Stimulated activated CD4-positive, alpha-beta T cell treated with anti-CD3 and anti-CD28 coated beads, Interleukin-4, amount 100 ng/mL, for 4 hours (primary cell): Measurements from ENCODE around the gene OR6B3.
"Not testable (repeated sequence)": the region's sequence is repeated elsewhere in the genome, so short reads cannot be mapped to it uniquely, and the experiment has no call there.

Source experiments
- DNase-seq, 2 experiments: peaks; one replicate each; pipeline ENCODE4 v3.0.0-alpha.2; 2020

The OR6B3 gene

GRCh38 chr2:240053173-240054155 is at the start of gene OR6B3:
OR6B3 (minus strand) TSS chr2:240053521.
- DNase-seq: no peak

- no peak for DNase-seq
Measured at GRCh38 chr2:240098349-240098748, 45.0 kb upstream of the OR6B3 start.

GRCh38 chr2:240095556-240096523 is 42.5 kb upstream of the OR6B3 start:
- DNase-seq: no peak

GRCh38 chr2:240089306-240089705 is 36.0 kb upstream of the OR6B3 start:
- no peak for DNase-seq

DNA sequence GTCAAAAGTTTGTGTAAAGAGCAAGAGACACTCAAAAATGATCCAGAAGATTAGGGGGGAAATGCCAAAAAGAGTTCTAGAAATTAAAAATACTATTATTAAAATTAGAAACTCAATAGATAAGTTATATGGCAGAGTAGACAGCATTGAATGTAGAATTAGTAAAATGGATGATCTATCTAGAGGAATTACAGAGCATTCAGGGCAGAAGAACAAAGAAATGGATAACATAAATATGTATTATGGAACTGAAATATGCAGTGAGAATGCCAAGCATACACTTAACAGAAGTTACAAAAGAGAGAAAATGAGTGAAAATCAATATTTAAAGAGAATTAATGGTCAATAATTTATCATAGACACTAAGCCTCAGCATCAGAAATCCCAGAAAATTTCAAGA is 33.2 kb upstream of the OR6B3 start:
- no peak for DNase-seq

GRCh38 chr2:240078631-240079030 is 25.3 kb upstream of the OR6B3 start:
- no peak for DNase-seq

DNA sequence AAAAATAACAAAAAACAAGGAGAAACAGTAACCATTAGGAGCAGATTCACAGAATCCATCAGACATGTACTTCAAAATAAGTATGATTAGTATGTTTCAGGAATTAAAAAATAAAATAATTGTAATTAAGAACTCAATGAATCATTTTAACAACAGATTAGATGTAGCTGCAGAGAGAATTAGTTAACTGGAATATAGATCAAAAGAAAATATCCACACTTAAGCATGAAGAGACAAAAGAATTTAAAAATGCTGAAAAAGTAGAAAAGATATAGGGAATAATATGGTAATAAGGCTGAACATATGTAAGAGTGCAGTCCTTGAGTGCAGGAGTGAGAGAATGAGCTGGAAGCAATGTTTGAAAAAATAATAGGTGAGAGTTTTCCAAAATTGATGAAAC is 24.1 kb upstream of the OR6B3 start:
- DNase-seq: no peak

DNA sequence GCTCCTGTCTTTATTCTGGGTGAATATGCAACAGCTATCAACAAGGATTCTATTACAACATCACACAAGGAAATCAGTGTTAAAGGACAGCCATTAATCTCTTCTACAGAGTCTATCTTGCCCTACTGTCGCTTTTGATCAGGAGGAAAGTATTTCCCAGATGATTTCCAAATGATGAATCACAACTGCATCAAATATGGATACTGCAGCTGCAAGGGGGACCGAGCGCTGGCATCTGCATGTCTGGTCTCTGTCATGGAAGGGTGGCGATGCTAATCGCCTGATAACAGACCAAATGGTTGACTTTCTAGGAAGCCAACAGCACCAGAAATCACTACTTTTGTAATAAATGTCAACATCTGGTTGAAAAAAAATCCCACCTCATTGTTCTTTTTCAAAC is 21.2 kb upstream of the OR6B3 start:
- DNase-seq: no peak

GRCh38 chr2:240070907-240071306 is 17.6 kb upstream of the OR6B3 start:
- no peak for DNase-seq

GRCh38 chr2:240069829-240070228 is 16.5 kb upstream of the OR6B3 start:
- DNase-seq: no peak

DNA sequence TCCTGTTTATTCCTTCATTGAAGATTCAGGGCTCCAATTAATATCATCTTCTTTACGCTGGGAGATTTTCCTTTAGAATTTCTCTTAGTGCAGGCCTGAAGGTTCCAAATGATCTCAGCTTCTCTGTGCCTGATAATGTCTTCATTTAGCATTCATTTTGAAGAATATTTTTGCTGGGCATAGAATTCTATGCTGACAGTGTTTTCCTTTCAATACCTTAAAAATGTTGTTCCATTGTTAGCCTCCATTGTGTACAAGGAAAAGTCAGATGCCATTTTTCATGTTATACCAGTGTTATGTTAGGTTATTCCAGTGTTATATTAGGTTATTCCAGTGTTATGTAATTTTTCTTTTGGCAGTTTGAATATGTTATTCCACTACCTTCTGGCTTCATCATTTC is 14.9 kb upstream of the OR6B3 start:
- DNase-seq: no peak

- DNase-seq: no peak
Measured at GRCh38 chr2:240066489-240066888, 13.2 kb upstream of the OR6B3 start.

DNA sequence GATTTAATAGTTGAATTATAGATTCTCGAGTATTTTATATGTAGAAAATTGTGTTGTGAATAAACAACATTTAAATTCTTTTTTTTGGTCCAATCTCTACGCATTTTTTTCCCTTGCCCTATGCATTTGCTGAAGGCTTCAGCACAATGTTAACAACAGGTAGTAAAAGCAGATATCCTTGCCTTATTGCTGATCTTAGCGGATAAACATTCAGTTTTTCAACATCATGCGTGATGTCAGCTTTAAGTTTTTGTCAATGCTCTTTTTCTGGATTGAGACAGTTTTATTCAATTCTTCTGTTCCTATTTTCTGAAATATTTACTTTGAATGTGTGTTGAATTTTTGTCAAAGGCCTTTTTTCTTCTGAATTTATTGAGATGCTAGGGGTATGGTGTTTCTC is 11.6 kb upstream of the OR6B3 start:
- DNase-seq: no peak

- DNase-seq: peak; percentile 12 to 36
Measured at GRCh38 chr2:240060977-240061591, 7.8 kb upstream of the OR6B3 start.

DNA sequence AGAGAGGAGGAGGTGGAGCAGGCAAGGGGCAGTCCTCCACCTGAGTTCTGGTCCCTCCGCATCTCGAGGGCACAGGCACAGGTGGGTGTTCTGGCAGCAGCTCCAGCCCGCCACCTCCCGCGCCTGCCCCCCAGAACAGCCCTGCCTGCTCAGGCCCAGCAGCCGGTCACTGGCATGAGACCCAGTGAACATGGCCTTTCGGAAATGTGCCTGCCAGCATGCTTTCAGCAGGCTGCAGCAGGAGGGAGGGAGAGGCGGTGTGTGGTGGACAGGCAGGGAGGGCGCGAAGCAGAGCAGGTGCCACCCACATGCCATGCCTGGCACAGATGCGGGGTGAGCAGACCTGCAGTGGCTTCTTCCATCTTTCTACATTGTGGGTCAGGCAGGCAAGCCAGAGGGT is 3.4 kb upstream of the OR6B3 start:
- no peak for DNase-seq

- DNase-seq: no peak
Measured at GRCh38 chr2:240055177-240055917, 2.0 kb upstream of the OR6B3 start.

- DNase-seq: no peak
Measured at GRCh38 chr2:240052524-240052923, 797 bp downstream of the OR6B3 start.

DNA sequence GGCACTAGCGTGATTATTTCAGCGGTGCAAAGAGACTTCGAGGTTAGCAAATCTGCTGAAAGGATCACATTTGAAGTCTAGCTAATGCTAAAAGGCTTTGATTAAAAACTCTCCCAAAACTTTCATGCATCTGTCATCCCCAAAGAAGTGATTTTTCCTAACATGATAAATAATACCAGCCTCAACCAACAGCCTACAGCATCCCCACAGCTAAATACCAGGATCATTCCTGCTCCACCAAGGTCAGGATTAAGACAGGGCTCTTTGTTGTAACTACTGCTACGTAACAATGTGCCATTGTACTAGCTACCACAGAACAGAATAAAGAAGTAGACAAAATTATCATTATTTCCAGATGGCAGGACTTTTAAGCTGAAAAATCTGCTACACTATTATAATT is 1.6 kb downstream of the OR6B3 start:
- no peak for DNase-seq

- no peak for DNase-seq
Measured at GRCh38 chr2:240050278-240050677, 3.0 kb downstream of the OR6B3 start.

DNA sequence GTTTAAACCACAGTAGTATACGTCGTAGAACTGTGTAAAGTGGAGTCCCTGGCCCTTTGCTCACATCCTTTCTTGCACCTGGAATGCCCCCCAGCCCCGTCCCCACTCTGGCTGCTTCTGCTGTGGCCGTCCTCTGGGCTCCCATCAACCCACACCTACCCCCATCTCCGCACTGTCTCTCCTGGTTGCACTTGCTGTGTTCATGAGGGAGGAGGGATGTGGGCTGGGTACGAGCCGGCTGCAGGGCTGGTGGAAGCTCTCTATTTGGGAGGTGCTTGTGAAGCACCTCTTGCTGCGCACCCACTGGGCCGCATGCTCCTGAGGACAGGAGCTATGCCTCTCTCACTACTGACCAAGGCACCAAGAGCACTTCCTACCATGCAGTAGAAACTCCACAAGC is 5.1 kb downstream of the OR6B3 start:
- DNase-seq: no peak

DNA sequence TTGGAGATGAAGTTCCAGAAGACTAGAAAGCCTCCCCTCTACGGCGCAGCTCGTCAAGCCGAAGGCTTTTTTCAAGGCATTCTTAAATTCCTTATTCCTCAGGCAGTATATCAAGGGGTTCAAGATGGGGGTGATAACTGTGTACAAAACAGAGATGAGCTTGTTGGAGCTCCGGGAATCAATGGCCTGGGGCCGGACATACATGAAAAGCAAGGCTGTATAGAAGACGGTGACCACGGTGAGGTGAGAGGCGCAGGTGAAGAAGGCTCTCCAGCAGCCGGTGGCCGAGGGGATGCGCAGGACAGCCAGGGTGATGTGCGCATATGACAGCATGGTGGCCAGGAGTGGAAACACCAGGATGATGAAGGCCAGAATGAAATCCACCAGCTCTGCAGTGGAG is 8.2 kb downstream of the OR6B3 start:
- DNase-seq: no peak

GRCh38 chr2:240044096-240044495 is 9.2 kb downstream of the OR6B3 start:
- not testable (repeated sequence) for DNase-seq
